ENCODE results near the gene TPST1. TPM values are rescaled to one million over a fixed set of nuclear protein-coding genes. Genes with fewer than 3 reads are reported as not detected.
"Not testable (repeated sequence)": the region's sequence is repeated elsewhere in the genome, so short reads cannot be mapped to it uniquely, and the experiment has no call there.

Gene TPST1
- polyA plus RNA-seq, 1 of the 3 experiments (the other 2 are of a cell fraction) = 36.4 TPM

- no peak overlapping the region for H3K4me2 ChIP-seq
- CTCF ChIA-PET = interaction anchor here (0.6 to 2.9 kb wide), 3 partner anchors 11 to 222 kb away, joined by 3 to 8 read pairs (median 4); no protein-coding TSS in a partner anchor
- TF ChIP-seq MXI1 (IDR thresholded peaks at IDR 0.05; ENCODE audit: low read depth, low read length) (no peak), YY1 (IDR thresholded peaks at IDR 0.05; ENCODE audit: low read depth) (no peak), RAD21 (IDR thresholded peaks at IDR 0.05; ENCODE audit: low read length) (no peak), RXRA (IDR thresholded peaks at IDR 0.05; ENCODE audit: borderline replicate concordance, low read depth) (no peak), JUND (IDR thresholded peaks at IDR 0.05) (no peak), SMC3 (IDR thresholded peaks at IDR 0.05; ENCODE audit: low read depth, low read length) (no peak), TEAD4 (IDR thresholded peaks at IDR 0.05; ENCODE audit: borderline replicate concordance, insufficient read depth) (no peak), ELF1 (IDR thresholded peaks at IDR 0.05) (no peak), FOXM1 (IDR thresholded peaks at IDR 0.05; ENCODE audit: low read depth) (no peak)
- no peaks in the 10 kb centered on the region for H3K9me3 ChIP-seq
- H3K27me3 ChIP-seq (ENCODE audit: insufficient read depth) = no peaks in the 10 kb centered on the region
- peaks cover 6% of the 10 kb centered on the region for H3F3A ChIP-seq (replicated peaks; ENCODE audit: insufficient read depth)
- no peaks in the 10 kb centered on the region for H3K9me2 ChIP-seq
- DNase-seq = no peak
- no peak overlapping the region for H3K4me3 ChIP-seq (ENCODE audit: low read depth in 2 of 2, low read length in 1 of 2)
- POLR2A ChIA-PET = no interaction called here
- H4K20me1 ChIP-seq (ENCODE audit: insufficient read depth) = no peaks in the 10 kb centered on the region
- no peak overlapping the region for H2AFZ ChIP-seq (ENCODE audit: low read depth)
- H3K27ac ChIP-seq (ENCODE audit: low read depth in 2 of 2, low read length in 1 of 2) = no peak overlapping the region
- no peak overlapping the region for H3K9ac ChIP-seq
- 88% methylated on average over 2 of the region's 2 CpGs for WGBS (ENCODE audit: low lambda C conversion rate)
- no peaks in the 10 kb centered on the region for H3K4me1 ChIP-seq (ENCODE audit: control insufficient read depth in 1 of 2, insufficient read depth in 2 of 2, low read depth in 1 of 2, low read length in 1 of 2)
- H3K79me2 ChIP-seq (ENCODE audit: insufficient read depth) = no peaks in the 10 kb centered on the region
- no peaks in the 10 kb centered on the region for H3K36me3 ChIP-seq (replicated peaks in 1 of 2; ENCODE audit: control insufficient read depth in 1 of 2, insufficient read depth in 2 of 2, low read length in 1 of 2)
These were observed 35.5 kb upstream of the TPST1 start for GRCh38 chr7:66169616-66170015.

GRCh38 chr7:66170309-66171231, 34.6 kb upstream of the TPST1 start:
- CTCF ChIA-PET = interaction anchor here (0.7 to 2.9 kb wide), 3 partner anchors 10 to 67 kb away, joined by 3 to 8 read pairs (median 4); no protein-coding TSS in a partner anchor
- Histone ChIP-seq H3K79me2 (ENCODE audit: insufficient read depth) (no peaks in the 10 kb centered on the region), H3K9me2 (no peaks in the 10 kb centered on the region), H3K4me3 (ENCODE audit: low read depth in 2 of 2, low read length in 1 of 2) (no peak overlapping the region), H3K4me2 (no peak overlapping the region), H3K27me3 (ENCODE audit: insufficient read depth) (no peaks in the 10 kb centered on the region), H3K27ac (ENCODE audit: low read depth in 2 of 2, low read length in 1 of 2) (no peak overlapping the region), H4K20me1 (ENCODE audit: insufficient read depth) (no peaks in the 10 kb centered on the region), H3K36me3 (replicated peaks in 1 of 2; ENCODE audit: control insufficient read depth in 1 of 2, insufficient read depth in 2 of 2, low read length in 1 of 2) (no peaks in the 10 kb centered on the region), H2AFZ (ENCODE audit: low read depth) (no peak overlapping the region), H3K9me3 (no peaks in the 10 kb centered on the region), H3K4me1 (ENCODE audit: control insufficient read depth in 1 of 2, insufficient read depth in 2 of 2, low read depth in 1 of 2, low read length in 1 of 2) (no peaks in the 10 kb centered on the region), H3K9ac (no peak overlapping the region), H3F3A (replicated peaks; ENCODE audit: insufficient read depth) (peaks cover 6% of the 10 kb centered on the region)
- WGBS (ENCODE audit: low lambda C conversion rate) = 83% methylated on average over 16 of the region's 16 CpGs
- no peak for DNase-seq
- TF ChIP-seq MAX (IDR thresholded peaks at IDR 0.05; ENCODE audit: low read depth) (no peak), FOSL2 (IDR thresholded peaks at IDR 0.05; ENCODE audit: borderline replicate concordance, low read depth) (no peak), GATA2 (CRISPR knock-in tag; IDR thresholded peaks at IDR 0.05) (no peak), MEF2A (IDR thresholded peaks at IDR 0.05; ENCODE audit: borderline replicate concordance, low read depth) (no peak)
- POLR2A ChIA-PET = no interaction called here

GRCh38 chr7:66172536-66173401, 32.4 kb upstream of the TPST1 start:
- H3K9me2 ChIP-seq; H3K9me3 ChIP-seq; H3K4me1 ChIP-seq (ENCODE audit: control insufficient read depth in 1 of 2, insufficient read depth in 2 of 2, low read depth in 1 of 2, low read length in 1 of 2); DNase-seq; H3K4me2 ChIP-seq; H3F3A ChIP-seq (replicated peaks; ENCODE audit: insufficient read depth); POLR2A ChIA-PET; CTCF ChIA-PET; H3K27me3 ChIP-seq (ENCODE audit: insufficient read depth); H4K20me1 ChIP-seq (ENCODE audit: insufficient read depth); H3K9ac ChIP-seq; H3K27ac ChIP-seq (ENCODE audit: low read depth in 2 of 2, low read length in 1 of 2); H2AFZ ChIP-seq (ENCODE audit: low read depth); H3K79me2 ChIP-seq (ENCODE audit: insufficient read depth); H3K36me3 ChIP-seq (replicated peaks in 1 of 2; ENCODE audit: control insufficient read depth in 1 of 2, insufficient read depth in 2 of 2, low read length in 1 of 2); H3K4me3 ChIP-seq (ENCODE audit: low read depth in 2 of 2, low read length in 1 of 2): not testable (repeated sequence)
- 82% methylated on average over 9 of the region's 9 CpGs for WGBS (ENCODE audit: low lambda C conversion rate)

All from SK-N-SH (cell line).